Vagina (tissue), 2 donors: ENCODE results near the gene METTL16. TPM values are rescaled to one million over a fixed set of nuclear protein-coding genes. Genes with fewer than 3 reads are reported as not detected.

ENCODE experiments used
- DNase-seq, 2 donors: peaks; one replicate each; pipeline ENCODE4 v3.0.0-alpha.2; 2017; ENCODE audit errors: extremely low spot score in 2 of 2
- H3K27ac ChIP-seq: fragments of 200-600 bp; sonication (generic); one replicate; pipeline ENCODE4 v1.5.1; 2019
- H3K27me3 ChIP-seq: fragments of 200-600 bp; sonication (generic); one replicate; pipeline ENCODE4 v1.5.1; 2019
- H3K36me3 ChIP-seq, 2 donors: fragments of 200-600 bp; sonication (generic); one replicate each; pipeline ENCODE4 v1.5.1; 2017 to 2019
- H3K4me1 ChIP-seq: fragments of 200-600 bp; sonication (generic); one replicate; pipeline ENCODE4 v1.5.1; 2019
- H3K4me3 ChIP-seq, 2 donors: fragments of 200-600 bp; sonication (generic); 1 replicate in 1 of 2; 2 replicates in 1 of 2; pipeline ENCODE4 v1.5.1; 2016 to 2019
- H3K9me3 ChIP-seq: fragments of 200-600 bp; sonication (generic); one replicate; pipeline ENCODE4 v1.5.1; 2019
- POLR2A ChIP-seq, 2 donors: fragments of 450-650 bp; IDR thresholded peaks; one replicate each; pipeline ENCODE4 v1.6.1; 2017; ENCODE audit warnings: antibody characterized with exemption in 2 of 2, mild to moderate bottlenecking in 2 of 2, moderate library complexity in 2 of 2
- POLR2AphosphoS5 ChIP-seq, 2 donors: sonication (generic); formaldehyde crosslinking; IDR thresholded peaks; one replicate each; pipeline ENCODE4 v1.9.0; 2017; ENCODE audit warnings: antibody characterized with exemption in 2 of 2, mild to moderate bottlenecking in 2 of 2, low read depth in 1 of 2; ENCODE audit not compliant: insufficient read depth in 1 of 2
- intact Hi-C: fragments of 100-400 bp; cut with DNase I; formaldehyde crosslinking; loops from one replicate; pipeline ENCODE4 v1.15.1; 2023
- total RNA-seq: library from RNA; depleted of rRNA; stranded (reverse); fragments of >200 nt; gene quantifications from one replicate; pipeline ENCODE4 v1.2.3, GENCODE V29; 2016
- TF ChIP-seq, protein P1 (sequence below), 3 experiments: fragments of 450-650 bp in 2 of 3; fragments of 200-600 bp in 1 of 3; sonication (generic) in 1 of 3; IDR thresholded peaks; one replicate each; pipeline ENCODE4 v1.5.1; 2017 to 2019; ENCODE audit warnings: antibody characterized with exemption in 3 of 3, mild to moderate bottlenecking in 2 of 3, moderate library complexity in 2 of 3

The METTL16 gene
- total RNA-seq, 1 donor from 2014 or later = 30.4 TPM

DNA sequence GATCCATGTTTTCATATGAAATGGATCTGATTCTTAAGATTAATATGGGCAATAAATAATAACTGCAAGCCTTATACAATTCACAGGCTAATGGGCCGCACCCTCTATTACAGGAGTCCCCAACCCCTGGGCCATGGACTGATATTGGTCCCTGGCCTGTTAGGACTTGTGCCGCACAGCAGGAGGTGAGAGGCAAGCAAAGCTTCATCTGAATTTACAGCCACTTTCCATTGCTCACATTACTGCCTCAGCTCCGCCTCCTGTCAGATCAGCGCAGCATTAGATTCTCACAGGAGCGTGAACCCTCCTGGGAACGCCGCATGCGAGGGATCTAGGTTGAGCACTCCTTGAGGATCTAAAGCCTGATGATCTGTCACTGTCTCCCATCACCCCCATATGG lies 26.8 kb downstream of the METTL16 start:
- no peak overlapping the region for H3K4me3 ChIP-seq
- H3K36me3 ChIP-seq = no peaks in the 10 kb centered on the region
- peaks cover 22% of the 10 kb centered on the region for H3K4me1 ChIP-seq
- TF ChIP-seq POLR2AphosphoS5 (IDR thresholded peaks at IDR 0.05; ENCODE audit: insufficient read depth in 1 of 2, low read depth in 1 of 2) = no peak
- TF ChIP-seq, protein P1, sequence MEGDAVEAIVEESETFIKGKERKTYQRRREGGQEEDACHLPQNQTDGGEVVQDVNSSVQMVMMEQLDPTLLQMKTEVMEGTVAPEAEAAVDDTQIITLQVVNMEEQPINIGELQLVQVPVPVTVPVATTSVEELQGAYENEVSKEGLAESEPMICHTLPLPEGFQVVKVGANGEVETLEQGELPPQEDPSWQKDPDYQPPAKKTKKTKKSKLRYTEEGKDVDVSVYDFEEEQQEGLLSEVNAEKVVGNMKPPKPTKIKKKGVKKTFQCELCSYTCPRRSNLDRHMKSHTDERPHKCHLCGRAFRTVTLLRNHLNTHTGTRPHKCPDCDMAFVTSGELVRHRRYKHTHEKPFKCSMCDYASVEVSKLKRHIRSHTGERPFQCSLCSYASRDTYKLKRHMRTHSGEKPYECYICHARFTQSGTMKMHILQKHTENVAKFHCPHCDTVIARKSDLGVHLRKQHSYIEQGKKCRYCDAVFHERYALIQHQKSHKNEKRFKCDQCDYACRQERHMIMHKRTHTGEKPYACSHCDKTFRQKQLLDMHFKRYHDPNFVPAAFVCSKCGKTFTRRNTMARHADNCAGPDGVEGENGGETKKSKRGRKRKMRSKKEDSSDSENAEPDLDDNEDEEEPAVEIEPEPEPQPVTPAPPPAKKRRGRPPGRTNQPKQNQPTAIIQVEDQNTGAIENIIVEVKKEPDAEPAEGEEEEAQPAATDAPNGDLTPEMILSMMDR (IDR thresholded peaks at IDR 0.05) = no peak
- no peak for TF ChIP-seq POLR2A (IDR thresholded peaks at IDR 0.05)
- H3K27ac ChIP-seq = no peak overlapping the region
- H3K9me3 ChIP-seq = no peaks in the 10 kb centered on the region
- no peaks in the 10 kb centered on the region for H3K27me3 ChIP-seq
- no peak for DNase-seq
- intact Hi-C loops = no loop called here

DNA sequence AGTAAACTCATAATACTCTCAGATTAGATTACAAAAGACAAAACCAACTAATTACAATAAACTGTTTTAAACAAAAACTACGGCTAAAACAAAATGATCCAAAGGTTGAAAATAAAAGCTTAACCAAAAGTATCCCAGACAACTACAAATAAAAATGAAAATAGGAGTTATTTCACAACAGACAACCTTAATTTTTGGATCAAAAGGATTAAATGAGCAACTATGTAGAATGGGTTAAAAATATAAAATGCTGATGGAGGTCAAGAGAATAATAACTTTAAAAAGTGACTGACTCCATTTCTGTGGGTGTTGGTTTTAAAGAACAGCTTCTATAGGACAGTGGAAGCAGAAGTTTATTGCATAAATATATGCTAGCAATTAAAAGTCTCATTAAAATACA lies 28.6 kb downstream of the METTL16 start:
- TF ChIP-seq POLR2A (IDR thresholded peaks at IDR 0.05) (no peak), POLR2AphosphoS5 (IDR thresholded peaks at IDR 0.05; ENCODE audit: insufficient read depth in 1 of 2, low read depth in 1 of 2) (no peak)
- TF ChIP-seq, protein P1 (IDR thresholded peaks at IDR 0.05) = no peak
- no peak overlapping the region for H3K4me3 ChIP-seq
- peaks cover 22% of the 10 kb centered on the region for H3K4me1 ChIP-seq
- intact Hi-C loops = no loop called here
- H3K36me3 ChIP-seq = no peaks in the 10 kb centered on the region
- no peaks in the 10 kb centered on the region for H3K9me3 ChIP-seq
- no peak overlapping the region for H3K27ac ChIP-seq
- no peaks in the 10 kb centered on the region for H3K27me3 ChIP-seq
- no peak for DNase-seq

DNA sequence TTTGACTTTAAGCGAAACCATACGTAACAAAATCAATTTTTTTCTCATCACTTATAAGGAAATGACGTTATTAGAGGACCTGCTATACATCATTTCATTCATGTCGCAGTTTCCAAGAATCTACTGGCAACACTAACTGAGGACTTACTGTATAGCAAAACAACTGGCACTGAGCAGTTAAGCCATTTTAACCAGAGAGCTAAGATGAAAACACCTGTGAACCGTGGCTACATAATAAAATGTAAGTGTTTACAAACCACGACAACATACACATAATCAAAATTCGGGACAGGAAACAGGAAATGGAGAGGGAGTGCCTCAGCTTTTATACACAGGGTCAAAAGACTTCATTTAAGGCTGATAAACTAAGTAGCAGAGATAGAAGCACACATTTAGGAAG lies 29.5 kb downstream of the METTL16 start:
- no peak overlapping the region for H3K4me3 ChIP-seq
- peaks cover 22% of the 10 kb centered on the region for H3K4me1 ChIP-seq
- H3K27ac ChIP-seq = no peak overlapping the region
- TF ChIP-seq, protein P1 (IDR thresholded peaks at IDR 0.05) = no peak
- H3K9me3 ChIP-seq = no peaks in the 10 kb centered on the region
- peaks cover 0 to 5% of the 10 kb centered on the region in 2 donors for H3K36me3 ChIP-seq
- intact Hi-C loops = no loop called here
- H3K27me3 ChIP-seq = no peaks in the 10 kb centered on the region
- DNase-seq = no peak

DNA sequence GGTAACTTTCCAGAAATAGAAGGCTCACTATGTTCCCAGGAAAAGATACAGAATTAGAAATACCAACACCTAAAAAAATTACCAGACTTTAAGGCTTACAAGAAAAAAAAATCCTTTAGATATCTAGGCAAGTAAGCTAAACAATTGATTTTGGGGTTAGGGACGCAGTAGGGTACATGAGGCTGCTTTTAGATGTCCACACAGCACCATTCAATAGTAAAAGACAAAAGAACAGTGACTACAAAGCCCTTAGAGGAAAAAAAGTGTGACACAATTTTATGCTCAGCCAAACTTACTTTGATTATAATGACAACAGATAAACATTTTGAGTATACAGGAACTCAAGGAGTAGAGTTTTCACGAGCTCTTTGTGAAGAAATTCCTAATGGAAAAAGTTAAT lies 29.9 kb downstream of the METTL16 start:
- no peaks in the 10 kb centered on the region for H3K9me3 ChIP-seq
- peaks cover 0 to 10% of the 10 kb centered on the region in 2 donors for H3K36me3 ChIP-seq
- no peaks in the 10 kb centered on the region for H3K27me3 ChIP-seq
- no peak overlapping the region for H3K27ac ChIP-seq
- TF ChIP-seq POLR2AphosphoS5 (IDR thresholded peaks at IDR 0.05; ENCODE audit: insufficient read depth in 1 of 2, low read depth in 1 of 2) (no peak), POLR2A (IDR thresholded peaks at IDR 0.05) (no peak)
- TF ChIP-seq, protein P1 (IDR thresholded peaks at IDR 0.05) = no peak
- H3K4me1 ChIP-seq = peaks cover 22% of the 10 kb centered on the region
- no peak for DNase-seq
- no peak overlapping the region for H3K4me3 ChIP-seq
- intact Hi-C loops = no loop called here

DNA sequence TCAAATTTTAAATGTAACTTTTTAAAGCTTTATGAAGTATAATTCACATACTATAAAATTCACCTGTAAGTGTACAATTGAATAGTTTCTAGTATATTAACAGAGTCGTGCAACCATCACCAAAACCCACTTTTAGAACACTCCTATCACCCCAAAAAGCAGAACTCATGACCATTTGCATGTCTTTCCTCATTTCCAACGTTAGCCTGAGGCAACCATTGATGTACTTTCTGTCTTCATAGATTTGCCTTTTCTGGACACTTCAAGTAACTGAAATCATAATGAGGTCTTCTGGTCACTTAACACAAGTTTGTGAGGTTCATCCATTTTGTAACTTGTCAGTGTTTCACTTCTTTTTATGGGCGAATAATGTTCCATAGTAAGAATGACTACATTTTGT lies 33.2 kb downstream of the METTL16 start:
- Histone ChIP-seq H3K4me3 (no peak overlapping the region), H3K27me3 (no peaks in the 10 kb centered on the region), H3K36me3 (peaks cover 0 to 31% of the 10 kb centered on the region in 2 donors), H3K4me1 (peaks cover 6% of the 10 kb centered on the region), H3K9me3 (no peaks in the 10 kb centered on the region), H3K27ac (no peak overlapping the region)
- intact Hi-C loops = no loop called here
- DNase-seq = no peak
- TF ChIP-seq POLR2AphosphoS5 (IDR thresholded peaks at IDR 0.05; ENCODE audit: insufficient read depth in 1 of 2, low read depth in 1 of 2) (no peak), POLR2A (IDR thresholded peaks at IDR 0.05) (no peak)
- TF ChIP-seq, protein P1 (IDR thresholded peaks at IDR 0.05) = no peak
